T-helper 17 cell (primary cell): ENCODE results near the gene TIAL1. TPM values are rescaled to one million over a fixed set of nuclear protein-coding genes. Genes with fewer than 3 reads are reported as not detected.
"Not testable (repeated sequence)": the region's sequence is repeated elsewhere in the genome, so short reads cannot be mapped to it uniquely, and the experiment has no call there.

Source experiments
- ATAC-seq: fragments of 150-1000 bp; cut with Tn5 transposase; 2 replicates; pipeline ENCODE4 v1.10.0; 2021; ENCODE audit warnings: mild to moderate bottlenecking, moderate library complexity
- DNase-seq, 3 donors: peaks; one replicate each; pipeline versions ENCODE4 v3.0.0 to v3.0.0-alpha.2; 2020 to 2021
- H3K9me3 ChIP-seq: one replicate; pipeline ENCODE4 v1.7.0; 2013; ENCODE audit warnings: low read length, mild to moderate bottlenecking; ENCODE audit not compliant: control insufficient read depth, poor library complexity, severe bottlenecking
- H3K27ac Mint-ChIP-seq: one replicate; pipeline ENCODE4 v1.8.0; 2022; ENCODE audit warnings: mild to moderate bottlenecking, moderate library complexity, mixed read lengths
- H3K27me3 Mint-ChIP-seq: one replicate; pipeline ENCODE4 v1.8.0; 2022; ENCODE audit warnings: mixed read lengths
- H3K36me3 Mint-ChIP-seq: one replicate; pipeline ENCODE4 v1.8.0; 2022; ENCODE audit warnings: low read depth, mixed read lengths
- H3K4me1 Mint-ChIP-seq: one replicate; pipeline ENCODE4 v1.8.0; 2022; ENCODE audit warnings: mild to moderate bottlenecking, mixed read lengths
- H3K4me3 Mint-ChIP-seq: one replicate; pipeline ENCODE4 v1.8.0; 2022; ENCODE audit warnings: mild to moderate bottlenecking, moderate library complexity, mixed read lengths
- total RNA-seq, 4 donors: library from RNA in 2 of 4; stranded (reverse) in 2 of 4; gene quantifications; one replicate each; pipeline ENCODE4 v1.2.3 and lab custom pipeline; 2022 to 2026

Gene TIAL1
- total RNA-seq, 2 donors from 2014 or later, result 169 to 172 TPM

DNA sequence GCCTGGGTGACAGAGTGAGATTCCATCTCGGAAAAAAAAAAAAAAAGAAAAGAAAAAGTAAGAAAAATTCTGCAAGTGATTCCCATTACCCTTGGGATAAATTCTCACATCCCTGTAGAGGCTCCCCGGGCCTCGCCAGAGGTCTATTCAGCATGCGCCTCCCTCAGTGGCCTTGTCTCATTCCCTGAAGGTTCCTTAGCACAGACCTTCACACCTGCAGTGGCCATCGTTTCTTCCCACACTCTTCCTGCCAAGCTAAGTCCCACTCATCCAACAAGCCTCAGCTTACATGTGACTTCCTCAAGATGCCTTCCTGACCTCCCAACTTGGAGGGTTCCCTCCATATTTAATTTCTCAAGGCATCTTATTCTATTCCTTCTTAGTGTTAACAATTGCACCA, 33.5 kb upstream of the TIAL1 start:
- Mint-ChIP-seq H3K36me3 (no peaks in the 10 kb centered on the region), H3K27ac (no peak overlapping the region), H3K4me1 (peaks cover 2% of the 10 kb centered on the region), H3K4me3 (no peak overlapping the region), H3K27me3 (no peaks in the 10 kb centered on the region)
- H3K9me3 ChIP-seq, result no peaks in the 10 kb centered on the region
- no peak for DNase-seq
- ATAC-seq, result no peak

DNA sequence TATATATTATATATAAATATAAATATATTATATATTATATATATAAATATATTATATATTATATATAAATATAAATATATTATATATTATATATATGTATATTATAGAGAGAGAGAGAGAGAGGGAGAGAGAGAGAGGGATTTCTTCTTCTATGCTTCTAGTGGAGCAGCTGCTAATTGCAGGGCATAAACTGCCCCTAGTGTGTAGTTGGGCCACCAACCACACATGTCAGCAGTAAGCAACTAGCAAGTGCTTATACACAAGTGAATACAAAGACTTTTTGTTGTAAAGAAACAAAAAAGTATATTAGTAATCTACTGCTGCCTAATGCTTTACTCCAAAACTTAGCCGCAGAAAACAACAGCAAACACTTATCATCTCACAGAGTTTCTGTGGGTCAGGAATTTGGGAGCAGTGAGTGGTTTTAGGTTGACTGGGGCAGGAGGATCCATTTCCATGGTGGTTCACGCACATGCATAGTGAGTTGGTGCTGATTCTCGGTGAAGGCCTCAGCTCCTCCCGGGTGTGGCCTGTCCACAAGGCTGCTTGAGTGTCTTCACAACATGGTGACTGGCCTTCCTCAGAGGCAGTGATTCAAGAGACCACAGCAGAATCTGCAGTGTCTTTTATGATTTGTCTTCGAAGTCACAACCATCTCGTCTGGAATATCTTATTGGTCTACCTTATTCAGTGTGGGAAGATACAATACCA, 29.0 kb upstream of the TIAL1 start:
- H3K4me1 Mint-ChIP-seq, result peaks cover 2% of the 10 kb centered on the region
- H3K4me3 Mint-ChIP-seq, result no peak overlapping the region
- H3K27me3 Mint-ChIP-seq, result no peaks in the 10 kb centered on the region
- H3K36me3 Mint-ChIP-seq, result no peaks in the 10 kb centered on the region
- DNase-seq (no peak), ATAC-seq (no peak)
- no peak overlapping the region for H3K27ac Mint-ChIP-seq
- no peaks in the 10 kb centered on the region for H3K9me3 ChIP-seq

- Mint-ChIP-seq H3K4me1 (no peaks in the 10 kb centered on the region), H3K36me3 (peaks cover 2% of the 10 kb centered on the region), H3K4me3 (no peak overlapping the region), H3K27me3 (peaks cover 6% of the 10 kb centered on the region), H3K27ac (no peak overlapping the region)
- no peak for ATAC-seq
- DNase-seq, result no peak
- H3K9me3 ChIP-seq, result no peaks in the 10 kb centered on the region
Observed at GRCh38 chr10:119621078-119621384, 24.3 kb upstream of the TIAL1 start.

DNA sequence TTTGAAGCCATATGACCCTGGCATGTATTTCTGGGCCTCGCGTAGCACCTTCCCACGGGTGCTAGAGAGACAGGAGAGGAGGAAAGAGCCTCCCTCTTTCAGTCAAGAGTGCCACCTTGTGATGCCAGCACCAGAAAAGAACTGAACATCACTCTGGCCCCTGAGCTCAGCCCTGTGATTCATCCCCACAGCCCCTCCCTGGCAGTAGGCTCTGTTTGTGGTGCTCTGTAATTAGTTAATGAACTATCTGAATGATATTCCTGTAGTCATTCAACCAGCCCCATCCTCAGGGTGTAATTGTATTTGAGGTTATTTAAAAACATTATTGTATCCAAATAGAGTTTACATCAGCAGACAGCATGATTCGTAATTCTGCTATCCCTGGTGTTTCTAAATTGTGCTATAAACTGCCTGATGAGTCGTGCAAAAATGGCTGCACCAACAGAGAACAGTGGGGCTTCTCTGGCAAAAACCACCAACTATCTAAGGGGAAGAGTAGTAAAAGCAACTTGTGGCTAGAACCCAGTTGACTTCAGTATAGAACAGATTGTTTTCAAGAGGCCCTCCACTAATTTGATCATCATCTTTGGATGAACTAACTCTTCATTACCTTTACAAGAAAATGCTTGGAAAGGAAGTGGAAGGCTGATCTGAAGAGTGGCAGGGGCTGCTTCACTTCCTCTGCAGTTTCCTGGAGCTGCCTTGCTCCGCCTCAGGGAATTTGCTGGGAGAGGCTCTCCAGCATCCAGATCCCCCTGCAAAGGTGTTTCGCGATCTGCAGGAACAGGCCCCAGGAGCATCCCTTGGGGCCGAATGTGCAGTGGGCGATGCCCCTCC, 23.7 kb upstream of the TIAL1 start:
- H3K27ac Mint-ChIP-seq, result no peak overlapping the region
- no peaks in the 10 kb centered on the region for H3K4me1 Mint-ChIP-seq
- no peaks in the 10 kb centered on the region for H3K9me3 ChIP-seq
- no peak for ATAC-seq
- peaks cover 2% of the 10 kb centered on the region for H3K36me3 Mint-ChIP-seq
- DNase-seq, result no peak
- H3K27me3 Mint-ChIP-seq, result peaks cover 6% of the 10 kb centered on the region
- no peak overlapping the region for H3K4me3 Mint-ChIP-seq

DNA sequence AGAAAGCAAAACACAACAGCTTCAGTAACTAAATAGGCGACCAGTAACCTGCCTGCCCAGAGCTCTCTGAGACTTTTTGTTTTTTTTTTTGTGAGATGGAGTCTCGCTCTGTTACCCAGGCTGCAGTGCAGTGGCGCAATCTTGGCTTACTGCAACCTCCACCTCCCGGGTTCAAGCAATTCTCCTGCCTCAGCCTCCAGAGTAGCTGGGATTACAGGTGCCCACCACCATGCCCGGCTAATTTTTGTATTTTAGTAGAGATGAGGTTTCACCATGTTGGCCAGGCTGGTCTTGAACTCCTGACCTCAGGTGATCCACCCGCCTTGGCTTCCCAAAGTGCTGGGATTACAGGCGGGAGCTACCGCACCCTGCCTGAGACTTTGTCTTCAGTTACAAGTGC, 23.0 kb upstream of the TIAL1 start:
- not testable (repeated sequence) for H3K4me3 Mint-ChIP-seq, DNase-seq, H3K27ac Mint-ChIP-seq, H3K4me1 Mint-ChIP-seq, H3K36me3 Mint-ChIP-seq, ATAC-seq, H3K27me3 Mint-ChIP-seq, H3K9me3 ChIP-seq

- ATAC-seq (no peak), DNase-seq (no peak)
- Mint-ChIP-seq H3K4me3 (no peak overlapping the region), H3K4me1 (no peaks in the 10 kb centered on the region), H3K27me3 (peaks cover 9% of the 10 kb centered on the region), H3K36me3 (peaks cover 2% of the 10 kb centered on the region), H3K27ac (no peak overlapping the region)
- H3K9me3 ChIP-seq, result no peaks in the 10 kb centered on the region
Observed at GRCh38 chr10:119619215-119619614, 22.5 kb upstream of the TIAL1 start.

GRCh38 chr10:119616882-119617570, 20.3 kb upstream of the TIAL1 start:
- H3K27me3 Mint-ChIP-seq, result peaks cover 14% of the 10 kb centered on the region
- peaks cover 4% of the 10 kb centered on the region for H3K4me1 Mint-ChIP-seq
- H3K9me3 ChIP-seq, result no peaks in the 10 kb centered on the region
- no peak overlapping the region for H3K27ac Mint-ChIP-seq
- peaks cover 7% of the 10 kb centered on the region for H3K36me3 Mint-ChIP-seq
- DNase-seq (peak in 1 of 3 donors; percentile 15), ATAC-seq (no peak)
- no peak overlapping the region for H3K4me3 Mint-ChIP-seq

DNA sequence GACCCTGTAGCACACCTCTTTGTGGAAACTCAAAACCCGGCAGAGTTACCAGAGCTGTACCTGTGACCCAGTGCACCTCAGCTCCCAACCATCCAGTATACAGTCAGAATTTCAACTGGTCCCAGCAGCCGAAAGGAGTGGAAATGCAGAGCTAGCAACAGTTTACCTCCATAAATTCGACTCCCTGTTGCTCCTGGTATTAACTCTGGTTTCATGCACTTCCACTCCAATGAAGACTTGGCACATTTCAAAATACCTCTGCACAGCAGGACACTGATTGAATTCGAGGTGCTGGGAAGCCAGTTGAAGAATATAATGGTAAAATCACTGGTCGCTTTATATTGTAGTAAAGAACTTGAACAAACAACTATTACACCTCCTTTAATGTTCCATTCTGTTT, 17.9 kb upstream of the TIAL1 start:
- Mint-ChIP-seq H3K4me3 (no peak overlapping the region), H3K27me3 (peaks cover 25% of the 10 kb centered on the region), H3K4me1 (peaks cover 4% of the 10 kb centered on the region), H3K27ac (no peak overlapping the region), H3K36me3 (peaks cover 11% of the 10 kb centered on the region)
- H3K9me3 ChIP-seq, result no peaks in the 10 kb centered on the region
- ATAC-seq, result no peak
- no peak for DNase-seq

DNA sequence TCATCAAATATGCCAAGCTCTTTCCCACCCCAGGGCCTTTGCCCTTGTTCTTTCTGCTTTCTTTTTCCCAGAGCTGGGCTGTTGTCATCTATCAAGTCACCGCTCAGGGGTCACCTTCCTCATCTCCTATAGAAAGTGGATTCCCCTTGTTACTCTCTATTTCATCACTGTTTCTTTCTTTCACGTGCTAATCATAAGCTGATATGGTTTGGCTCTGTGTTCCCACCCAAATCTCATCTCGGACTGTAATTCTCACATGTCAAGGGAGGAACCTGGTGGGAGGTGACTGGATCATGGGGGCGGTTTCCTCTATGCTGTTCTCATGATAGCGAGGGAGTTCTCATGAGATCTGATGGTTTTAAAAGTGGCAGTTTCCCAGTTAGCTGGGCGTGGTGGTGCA, 17.0 kb upstream of the TIAL1 start:
- H3K36me3 Mint-ChIP-seq, result peaks cover 11% of the 10 kb centered on the region
- no peaks in the 10 kb centered on the region for H3K9me3 ChIP-seq
- ATAC-seq (no peak), DNase-seq (no peak)
- peaks cover 25% of the 10 kb centered on the region for H3K27me3 Mint-ChIP-seq
- H3K27ac Mint-ChIP-seq, result no peak overlapping the region
- peaks cover 7% of the 10 kb centered on the region for H3K4me1 Mint-ChIP-seq
- H3K4me3 Mint-ChIP-seq, result peak overlapping the region; percentile 39

DNA sequence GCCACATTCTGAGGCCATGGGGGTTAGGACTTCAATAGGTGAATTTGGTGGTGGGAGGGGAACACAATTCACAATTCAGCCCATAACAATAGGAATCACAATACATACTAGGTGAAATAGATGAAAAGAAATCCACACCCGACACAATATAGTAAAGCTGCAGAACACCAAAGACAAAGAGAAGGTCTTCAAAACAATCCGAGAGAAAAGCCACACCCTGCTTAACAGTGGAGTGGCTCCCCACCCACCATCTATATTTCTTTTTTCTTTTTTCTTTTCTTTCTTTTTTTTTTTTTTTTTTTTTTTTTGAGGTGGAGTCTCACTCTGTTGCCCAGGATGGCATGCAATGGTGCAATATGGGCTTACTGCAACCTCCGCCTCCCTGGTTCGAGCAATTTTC, 14.7 kb upstream of the TIAL1 start:
- Mint-ChIP-seq H3K27me3 (peaks cover 19% of the 10 kb centered on the region), H3K36me3 (peaks cover 9% of the 10 kb centered on the region), H3K27ac (no peak overlapping the region), H3K4me1 (peaks cover 10% of the 10 kb centered on the region), H3K4me3 (no peak overlapping the region)
- no peak for ATAC-seq
- DNase-seq, result no peak
- no peaks in the 10 kb centered on the region for H3K9me3 ChIP-seq

- no peak overlapping the region for H3K4me3 Mint-ChIP-seq
- no peak for DNase-seq
Observed at GRCh38 chr10:119609516-119609915, 12.8 kb upstream of the TIAL1 start.

GRCh38 chr10:119608316-119609155, 11.8 kb upstream of the TIAL1 start:
- no peaks in the 10 kb centered on the region for H3K9me3 ChIP-seq
- no peak for DNase-seq
- peaks cover 6% of the 10 kb centered on the region for H3K36me3 Mint-ChIP-seq
- no peak overlapping the region for H3K27ac Mint-ChIP-seq
- peaks cover 10% of the 10 kb centered on the region for H3K27me3 Mint-ChIP-seq
- H3K4me1 Mint-ChIP-seq, result peaks cover 6% of the 10 kb centered on the region
- no peak for ATAC-seq
- H3K4me3 Mint-ChIP-seq, result peak overlapping the region; percentile 39

More at GRCh38 chr10:119609516-119609915, 12.8 kb upstream of the TIAL1 start:
- no peak for ATAC-seq
- peaks cover 19% of the 10 kb centered on the region for H3K27me3 Mint-ChIP-seq
- no peak overlapping the region for H3K27ac Mint-ChIP-seq
- H3K36me3 Mint-ChIP-seq, result peaks cover 9% of the 10 kb centered on the region
- H3K4me1 Mint-ChIP-seq, result peaks cover 10% of the 10 kb centered on the region
- no peaks in the 10 kb centered on the region for H3K9me3 ChIP-seq

DNA sequence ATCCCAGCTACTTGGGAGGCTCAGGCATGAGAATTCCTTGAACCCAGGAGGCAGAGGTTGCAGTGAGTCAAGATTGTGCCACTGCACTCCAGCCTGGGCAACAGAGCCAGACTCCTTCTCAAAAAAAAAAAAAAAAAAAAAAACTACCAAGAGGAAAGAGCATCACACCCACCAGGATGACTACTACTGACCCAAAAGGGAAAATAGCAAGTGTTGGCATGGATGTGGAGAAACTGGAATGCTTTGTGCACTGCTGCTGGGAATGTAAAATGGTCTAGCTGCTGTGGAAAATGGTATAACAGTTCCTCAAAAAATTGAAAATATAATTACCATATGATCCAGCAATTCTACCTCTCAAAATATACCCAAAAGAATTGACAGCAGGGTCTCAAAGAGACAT, 7.7 kb upstream of the TIAL1 start:
- H3K4me3 Mint-ChIP-seq, result no peak overlapping the region

More for the DNA sequence above, 7.7 kb upstream of the TIAL1 start:
- ATAC-seq, result no peak
- Mint-ChIP-seq H3K36me3 (no peaks in the 10 kb centered on the region), H3K27me3 (no peaks in the 10 kb centered on the region), H3K27ac (no peak overlapping the region), H3K4me1 (peaks cover 9% of the 10 kb centered on the region)
- no peak for DNase-seq
- no peaks in the 10 kb centered on the region for H3K9me3 ChIP-seq
